ENCODE measurements around the gene NPTN. TPM values are rescaled to one million over a fixed set of nuclear protein-coding genes. Genes with fewer than 3 reads are reported as not detected.

The NPTN gene
- polyA plus RNA-seq, 1 donor = 327 TPM

- Histone ChIP-seq H3K27me3 (ENCODE audit: control insufficient read depth, insufficient read depth, low read length) (no peaks in the 10 kb centered on the region), H3K36me3 (ENCODE audit: control insufficient read depth, insufficient read depth, low read length) (peaks cover 2% of the 10 kb centered on the region), H3K4me1 (ENCODE audit: control insufficient read depth, insufficient read depth, low read length) (peaks cover 10% of the 10 kb centered on the region), H3K4me3 (ENCODE audit: low read length) (no peak overlapping the region), H3K27ac (ENCODE audit: low read length) (no peak overlapping the region), H3K9me3 (ENCODE audit: control insufficient read depth, low read depth, low read length) (no peaks in the 10 kb centered on the region)
- no peak for DNase-seq
Observed at GRCh38 chr15:73621286-73621826, 11.8 kb downstream of the NPTN start.

GRCh38 chr15:73620078-73620477 is 13.1 kb downstream of the NPTN start:
- Histone ChIP-seq H3K4me3 (ENCODE audit: low read length) (no peak overlapping the region), H3K4me1 (ENCODE audit: control insufficient read depth, insufficient read depth, low read length) (peaks cover 10% of the 10 kb centered on the region), H3K27ac (ENCODE audit: low read length) (peak overlapping the region; percentile 16)

GRCh38 chr15:73617913-73618312 is 15.3 kb downstream of the NPTN start:
- no peak overlapping the region for H3K27ac ChIP-seq (ENCODE audit: low read length)
- H3K36me3 ChIP-seq (ENCODE audit: control insufficient read depth, insufficient read depth, low read length) = peaks cover 2% of the 10 kb centered on the region
- H3K9me3 ChIP-seq (ENCODE audit: control insufficient read depth, low read depth, low read length) = no peaks in the 10 kb centered on the region
- peaks cover 10% of the 10 kb centered on the region for H3K4me1 ChIP-seq (ENCODE audit: control insufficient read depth, insufficient read depth, low read length)
- DNase-seq = no peak
- no peak overlapping the region for H3K4me3 ChIP-seq (ENCODE audit: low read length)
- no CpG with 5 or more reads among the region's 5 CpGs for WGBS (ENCODE audit: insufficient coverage, low lambda C conversion rate)
- no peaks in the 10 kb centered on the region for H3K27me3 ChIP-seq (ENCODE audit: control insufficient read depth, insufficient read depth, low read length)

More at GRCh38 chr15:73620078-73620477, 13.1 kb downstream of the NPTN start:
- no peaks in the 10 kb centered on the region for H3K27me3 ChIP-seq (ENCODE audit: control insufficient read depth, insufficient read depth, low read length)
- DNase-seq = no peak
- peaks cover 2% of the 10 kb centered on the region for H3K36me3 ChIP-seq (ENCODE audit: control insufficient read depth, insufficient read depth, low read length)
- H3K9me3 ChIP-seq (ENCODE audit: control insufficient read depth, low read depth, low read length) = no peaks in the 10 kb centered on the region

GRCh38 chr15:73617301-73617831 is 15.8 kb downstream of the NPTN start:
- no peaks in the 10 kb centered on the region for H3K9me3 ChIP-seq (ENCODE audit: control insufficient read depth, low read depth, low read length)
- H3K4me1 ChIP-seq (ENCODE audit: control insufficient read depth, insufficient read depth, low read length) = peaks cover 10% of the 10 kb centered on the region
- peaks cover 2% of the 10 kb centered on the region for H3K36me3 ChIP-seq (ENCODE audit: control insufficient read depth, insufficient read depth, low read length)
- no peak overlapping the region for H3K27ac ChIP-seq (ENCODE audit: low read length)
- H3K27me3 ChIP-seq (ENCODE audit: control insufficient read depth, insufficient read depth, low read length) = no peaks in the 10 kb centered on the region
- WGBS (ENCODE audit: insufficient coverage, low lambda C conversion rate) = 92% methylated on average over 2 of the region's 2 CpGs
- no peak for DNase-seq
- no peak overlapping the region for H3K4me3 ChIP-seq (ENCODE audit: low read length)

- H3K27me3 ChIP-seq (ENCODE audit: control insufficient read depth, insufficient read depth, low read length) = no peaks in the 10 kb centered on the region
- H3K4me3 ChIP-seq (ENCODE audit: low read length) = no peak overlapping the region
- no peaks in the 10 kb centered on the region for H3K9me3 ChIP-seq (ENCODE audit: control insufficient read depth, low read depth, low read length)
- H3K36me3 ChIP-seq (ENCODE audit: control insufficient read depth, insufficient read depth, low read length) = no peaks in the 10 kb centered on the region
- no peak overlapping the region for H3K27ac ChIP-seq (ENCODE audit: low read length)
- no CpG with 5 or more reads among the region's 2 CpGs for WGBS (ENCODE audit: insufficient coverage, low lambda C conversion rate)
- no peak for DNase-seq
- no peaks in the 10 kb centered on the region for H3K4me1 ChIP-seq (ENCODE audit: control insufficient read depth, insufficient read depth, low read length)
Observed at GRCh38 chr15:73608941-73609340, 24.2 kb downstream of the NPTN start.

- Histone ChIP-seq H3K27me3 (ENCODE audit: control insufficient read depth, insufficient read depth, low read length) (no peaks in the 10 kb centered on the region), H3K4me3 (ENCODE audit: low read length) (no peak overlapping the region), H3K36me3 (ENCODE audit: control insufficient read depth, insufficient read depth, low read length) (no peaks in the 10 kb centered on the region), H3K9me3 (ENCODE audit: control insufficient read depth, low read depth, low read length) (no peaks in the 10 kb centered on the region), H3K27ac (ENCODE audit: low read length) (no peak overlapping the region), H3K4me1 (ENCODE audit: control insufficient read depth, insufficient read depth, low read length) (no peaks in the 10 kb centered on the region)
- no CpG with 5 or more reads among the region's 1 CpG for WGBS (ENCODE audit: insufficient coverage, low lambda C conversion rate)
- no peak for DNase-seq
Observed at GRCh38 chr15:73608475-73608874, 24.7 kb downstream of the NPTN start.

- Histone ChIP-seq H3K4me1 (ENCODE audit: control insufficient read depth, insufficient read depth, low read length) (peaks cover 4% of the 10 kb centered on the region), H3K27me3 (ENCODE audit: control insufficient read depth, insufficient read depth, low read length) (no peaks in the 10 kb centered on the region), H3K4me3 (ENCODE audit: low read length) (no peak overlapping the region), H3K9me3 (ENCODE audit: control insufficient read depth, low read depth, low read length) (no peaks in the 10 kb centered on the region), H3K36me3 (ENCODE audit: control insufficient read depth, insufficient read depth, low read length) (no peaks in the 10 kb centered on the region), H3K27ac (ENCODE audit: low read length) (no peak overlapping the region)
- no CpG with 5 or more reads among the region's 1 CpG for WGBS (ENCODE audit: insufficient coverage, low lambda C conversion rate)
- no peak for DNase-seq
Observed at GRCh38 chr15:73607843-73608242, 25.3 kb downstream of the NPTN start.

- H3K4me1 ChIP-seq (ENCODE audit: control insufficient read depth, insufficient read depth, low read length) = peaks cover 9% of the 10 kb centered on the region
Observed at GRCh38 chr15:73607405-73607804, 25.8 kb downstream of the NPTN start.

GRCh38 chr15:73605759-73606436 is 27.3 kb downstream of the NPTN start:
- DNase-seq = no peak
- Histone ChIP-seq H3K4me3 (ENCODE audit: low read length) (no peak overlapping the region), H3K36me3 (ENCODE audit: control insufficient read depth, insufficient read depth, low read length) (no peaks in the 10 kb centered on the region), H3K9me3 (ENCODE audit: control insufficient read depth, low read depth, low read length) (no peaks in the 10 kb centered on the region), H3K27me3 (ENCODE audit: control insufficient read depth, insufficient read depth, low read length) (no peaks in the 10 kb centered on the region), H3K27ac (ENCODE audit: low read length) (no peak overlapping the region), H3K4me1 (ENCODE audit: control insufficient read depth, insufficient read depth, low read length) (peaks cover 24% of the 10 kb centered on the region)
- no CpG with 5 or more reads among the region's 5 CpGs for WGBS (ENCODE audit: insufficient coverage, low lambda C conversion rate)

More at GRCh38 chr15:73607405-73607804, 25.8 kb downstream of the NPTN start:
- H3K9me3 ChIP-seq (ENCODE audit: control insufficient read depth, low read depth, low read length) = no peaks in the 10 kb centered on the region
- no CpG with 5 or more reads among the region's 2 CpGs for WGBS (ENCODE audit: insufficient coverage, low lambda C conversion rate)
- H3K27ac ChIP-seq (ENCODE audit: low read length) = no peak overlapping the region
- no peaks in the 10 kb centered on the region for H3K36me3 ChIP-seq (ENCODE audit: control insufficient read depth, insufficient read depth, low read length)
- H3K4me3 ChIP-seq (ENCODE audit: low read length) = no peak overlapping the region
- H3K27me3 ChIP-seq (ENCODE audit: control insufficient read depth, insufficient read depth, low read length) = no peaks in the 10 kb centered on the region
- DNase-seq = no peak

GRCh38 chr15:73604477-73604876 is 28.7 kb downstream of the NPTN start:
- Histone ChIP-seq H3K4me3 (ENCODE audit: low read length) (no peak overlapping the region), H3K27ac (ENCODE audit: low read length) (no peak overlapping the region), H3K36me3 (ENCODE audit: control insufficient read depth, insufficient read depth, low read length) (no peaks in the 10 kb centered on the region), H3K4me1 (ENCODE audit: control insufficient read depth, insufficient read depth, low read length) (peaks cover 34% of the 10 kb centered on the region), H3K9me3 (ENCODE audit: control insufficient read depth, low read depth, low read length) (no peaks in the 10 kb centered on the region), H3K27me3 (ENCODE audit: control insufficient read depth, insufficient read depth, low read length) (no peaks in the 10 kb centered on the region)
- WGBS (ENCODE audit: insufficient coverage, low lambda C conversion rate) = 100% methylated on average over 1 of the region's 1 CpG
- no peak for DNase-seq

- no peaks in the 10 kb centered on the region for H3K27me3 ChIP-seq (ENCODE audit: control insufficient read depth, insufficient read depth, low read length)
- no peak overlapping the region for H3K4me3 ChIP-seq (ENCODE audit: low read length)
- no CpG with 5 or more reads among the region's 2 CpGs for WGBS (ENCODE audit: insufficient coverage, low lambda C conversion rate)
- no peaks in the 10 kb centered on the region for H3K36me3 ChIP-seq (ENCODE audit: control insufficient read depth, insufficient read depth, low read length)
- peaks cover 45% of the 10 kb centered on the region for H3K4me1 ChIP-seq (ENCODE audit: control insufficient read depth, insufficient read depth, low read length)
- no peak for DNase-seq
- no peaks in the 10 kb centered on the region for H3K9me3 ChIP-seq (ENCODE audit: control insufficient read depth, low read depth, low read length)
- no peak overlapping the region for H3K27ac ChIP-seq (ENCODE audit: low read length)
Observed at GRCh38 chr15:73602992-73603391, 30.2 kb downstream of the NPTN start.
